Mesenteric fat pad (tissue), 1 donor: ENCODE data around the gene KRTAP5-4. TPM values are rescaled to one million over a fixed set of nuclear protein-coding genes. Genes with fewer than 3 reads are reported as not detected.
"Not testable (repeated sequence)": the region's sequence is repeated elsewhere in the genome, so short reads cannot be mapped to it uniquely, and the experiment has no call there.

Source experiments
- DNase-seq: peaks from one replicate; pipeline ENCODE4 v3.0.0-alpha.2; 2020; ENCODE audit warnings: low spot score
- total RNA-seq: library from RNA; stranded (reverse); fragmentation: NEBNext Ultra II Directional; extraction: Animal tissue kit (Norgen Biotek cat#: 25700); gene quantifications from one replicate; pipeline ENCODE4 v1.2.1, GENCODE V29; 2021
- donor health status: DM: yes; HTN: yes; CAD: no.

KRTAP5-4 gene
- total RNA-seq, 1 donor from 2014 or later, result not detected

GRCh38 chr11:1639102-1639620 lies 17.2 kb upstream of the KRTAP5-4 start:
- DNase-seq, result no peak

GRCh38 chr11:1638344-1638743 lies 16.4 kb upstream of the KRTAP5-4 start:
- no peak for DNase-seq

GRCh38 chr11:1637628-1638027 lies 15.7 kb upstream of the KRTAP5-4 start:
- DNase-seq, result no peak

- DNase-seq, result no peak
Observed at GRCh38 chr11:1636291-1636950, 14.5 kb upstream of the KRTAP5-4 start.

- DNase-seq, result no peak
Observed at GRCh38 chr11:1633864-1634263, 11.9 kb upstream of the KRTAP5-4 start.

- no peak for DNase-seq
Observed at GRCh38 chr11:1632053-1632714, 10.2 kb upstream of the KRTAP5-4 start.

GRCh38 chr11:1631066-1631568 lies 9.2 kb upstream of the KRTAP5-4 start:
- DNase-seq, result no peak

GRCh38 chr11:1630271-1630670 lies 8.3 kb upstream of the KRTAP5-4 start:
- DNase-seq, result no peak

GRCh38 chr11:1629326-1630185 lies 7.6 kb upstream of the KRTAP5-4 start, which contains the start of gene KRTAP5-5:
TSS of gene KRTAP5-5 (plus strand) at chr11:1629775. CDS start at chr11:1629841, 66 bp downstream.
- no peak for DNase-seq

- no peak for DNase-seq
Observed at GRCh38 chr11:1628506-1629325, 6.8 kb upstream of the KRTAP5-4 start.

GRCh38 chr11:1625541-1625940 lies 3.6 kb upstream of the KRTAP5-4 start:
- DNase-seq, result no peak

- no peak for DNase-seq
Observed at GRCh38 chr11:1624621-1625020, 2.7 kb upstream of the KRTAP5-4 start.

GRCh38 chr11:1623716-1624115 lies 1.8 kb upstream of the KRTAP5-4 start:
- DNase-seq, result peak; percentile 85

- DNase-seq, result peak; percentile 64
Observed at GRCh38 chr11:1619449-1619848, 2.5 kb downstream of the KRTAP5-4 start.

GRCh38 chr11:1618231-1618630 lies 3.7 kb downstream of the KRTAP5-4 start:
- no peak for DNase-seq

GRCh38 chr11:1608363-1608762 lies 13.6 kb downstream of the KRTAP5-4 start, which contains the start of gene KRTAP5-3:
TSS of gene KRTAP5-3 (minus strand) at chr11:1608463. CDS start at chr11:1608385, 78 bp downstream.
- no peak for DNase-seq

- DNase-seq, result not testable (repeated sequence)
Observed at GRCh38 chr11:1607901-1608300, 14.0 kb downstream of the KRTAP5-4 start.

- not testable (repeated sequence) for DNase-seq
Observed at GRCh38 chr11:1607156-1607845, 14.6 kb downstream of the KRTAP5-4 start.

GRCh38 chr11:1605923-1606322 lies 16.0 kb downstream of the KRTAP5-4 start:
- DNase-seq, result not testable (repeated sequence)

- no peak for DNase-seq
Observed at GRCh38 chr11:1604711-1605110, 17.2 kb downstream of the KRTAP5-4 start.
